Panc1 (cell line): ENCODE measurements around the gene C1QL1. TPM values are rescaled to one million over a fixed set of nuclear protein-coding genes. Genes with fewer than 3 reads are reported as not detected.

Experiments used
- ATAC-seq: fragments of 200-7000 bp; cut with Tn5 transposase; 2 replicates; pipeline ENCODE4 v1.9.1; 2020; ENCODE audit warnings: mild to moderate bottlenecking, moderate library complexity
- BruUV-seq: library from RNA; stranded (reverse); fragments of 400-500 nt; replicated peaks from 2 replicates; lab custom pipeline; 2021; lab: Mats Ljungman, UMichigan
- CTCF ChIA-PET: fragments of 300-600 bp; sonication (Branson Sonifier 250); formaldehyde crosslinking; loops from one replicate; lab custom pipeline; 2022; ENCODE audit warnings: antibody characterized with exemption; lab: Charles Lee
- POLR2A ChIA-PET: fragments of 300-600 bp; sonication (Branson Sonifier 250); formaldehyde crosslinking; loops from one replicate; lab custom pipeline; 2022; ENCODE audit warnings: antibody characterized with exemption; lab: Charles Lee
- DNase-seq: peaks from one replicate; pipeline ENCODE4 v3.0.0-alpha.2; 2010; ENCODE audit warnings: low read depth, low spot score
- H3K27ac ChIP-seq: 2 replicates; pipeline ENCODE4 v1.5.1; 2011; ENCODE audit warnings: mild to moderate bottlenecking, low read length, inconsistent platforms
- H3K27me3 ChIP-seq: fragments of 200-500 bp; sonication (Bioruptor generic); 2 replicates; pipeline ENCODE4 v1.6.0; 2014; ENCODE audit warnings: low read length, inconsistent platforms; ENCODE audit not compliant: control insufficient read depth, insufficient read depth
- H3K36me3 ChIP-seq: fragments of 200-500 bp; sonication (Bioruptor generic); 2 replicates; pipeline ENCODE4 v1.5.1; 2014; ENCODE audit warnings: inconsistent platforms, mild to moderate bottlenecking, low read length, moderate library complexity; ENCODE audit not compliant: control insufficient read depth, insufficient read depth
- H3K4me1 ChIP-seq: 2 replicates; pipeline ENCODE4 v1.5.1; 2011; ENCODE audit warnings: inconsistent platforms, mild to moderate bottlenecking, low read length, moderate library complexity; ENCODE audit not compliant: control insufficient read depth, insufficient read depth
- H3K4me3 ChIP-seq, 2 experiments: 2 replicates each; pipeline ENCODE4 v1.5.1; 2011 to 2012; ENCODE audit warnings: low read depth in 2 of 2, low read length in 2 of 2, mild to moderate bottlenecking in 2 of 2, inconsistent platforms in 1 of 2, moderate library complexity in 1 of 2
- H3K9me3 ChIP-seq: fragments of 200-500 bp; sonication (Bioruptor generic); 2 replicates; pipeline ENCODE4 v1.5.1; 2014; ENCODE audit warnings: low read depth, mild to moderate bottlenecking, inconsistent platforms, low read length, moderate library complexity; ENCODE audit not compliant: control insufficient read depth, insufficient read depth
- CTCF ChIP-seq: fragments of 450-650 bp; IDR thresholded peaks from 2 replicates; pipeline ENCODE4 v1.5.1; 2017; ENCODE audit warnings: mild to moderate bottlenecking
- POLR2AphosphoS5 ChIP-seq: IDR thresholded peaks from 2 replicates; pipeline ENCODE4 v1.6.1; 2012; ENCODE audit warnings: mild to moderate bottlenecking, low read depth, low read length, moderate library complexity
- REST ChIP-seq, 2 experiments: IDR thresholded peaks; 2 replicates each; pipeline ENCODE4 v1.6.1; 2011 to 2012; ENCODE audit warnings: low read depth in 2 of 2, control low read depth in 1 of 2, low read length in 1 of 2, mild to moderate bottlenecking in 1 of 2, moderate library complexity in 1 of 2; ENCODE audit not compliant: insufficient read depth in 1 of 2
- SIN3A ChIP-seq: IDR thresholded peaks from 2 replicates; pipeline ENCODE4 v1.6.1; 2012; ENCODE audit warnings: low read depth, mild to moderate bottlenecking, low read length, moderate library complexity, borderline replicate concordance; ENCODE audit not compliant: insufficient read depth
- TCF7L2 ChIP-seq: IDR thresholded peaks from 2 replicates; pipeline ENCODE4 v1.6.1; 2011; ENCODE audit warnings: mild to moderate bottlenecking, low read depth, low read length, inconsistent platforms
- in situ Hi-C: cut with HindIII; loops from 2 replicates; pipeline ENCODE4 v1.10.0; 2016; ENCODE audit warnings: low sequenced_read_pairs, low pct_unique_long_range_greater_than_20kb
- intact Hi-C: fragments of 100-400 bp; cut with micrococcal nuclease; formaldehyde crosslinking; loops from one replicate; pipeline ENCODE4 v1.10.0; 2022; ENCODE audit not compliant: unreplicated experiment
- total RNA-seq: library from RNA; stranded (reverse); gene quantifications from one replicate; pipeline ENCODE4 v1.2.1, GENCODE V29; 2021; ENCODE audit not compliant: unreplicated experiment

The C1QL1 gene
- total RNA-seq, 1 experiment from 2014 or later = 9.5 TPM

- Histone ChIP-seq H3K36me3 (no peaks in the 10 kb centered on the region), H3K9me3 (no peaks in the 10 kb centered on the region), H3K27me3 (no peaks in the 10 kb centered on the region), H3K4me3 (no peak overlapping the region), H3K4me1 (no peaks in the 10 kb centered on the region), H3K27ac (no peak overlapping the region)
- ATAC-seq (no peak), DNase-seq (no peak)
- TF ChIP-seq REST (IDR thresholded peaks at IDR 0.05; ENCODE audit: insufficient read depth in 1 of 2, low read depth in 2 of 2, low read length in 1 of 2) = no peak
- TF ChIP-seq CTCF = no peak
- no peak for TF ChIP-seq POLR2AphosphoS5
- TF ChIP-seq SIN3A = no peak
- no peak for TF ChIP-seq TCF7L2
- POLR2A ChIA-PET = no interaction called here
- BruUV-seq = no TSS peak
- CTCF ChIA-PET = no interaction called here
- in situ Hi-C loops = no loop called here
- intact Hi-C loops = no loop called here
These were observed 54.0 kb downstream of the C1QL1 start for GRCh38 chr17:44914148-44914547.

GRCh38 chr17:44913676-44914075, 54.4 kb downstream of the C1QL1 start:
- TF ChIP-seq TCF7L2 (no peak), CTCF (no peak), POLR2AphosphoS5 (no peak), SIN3A (no peak), REST (IDR thresholded peaks at IDR 0.05; ENCODE audit: insufficient read depth in 1 of 2, low read depth in 2 of 2, low read length in 1 of 2) (no peak)
- no TSS peak for BruUV-seq
- Histone ChIP-seq H3K9me3 (no peaks in the 10 kb centered on the region), H3K27me3 (no peaks in the 10 kb centered on the region), H3K4me3 (no peak overlapping the region), H3K36me3 (no peaks in the 10 kb centered on the region), H3K27ac (no peak overlapping the region), H3K4me1 (no peaks in the 10 kb centered on the region)
- POLR2A ChIA-PET = no interaction called here
- ATAC-seq (no peak), DNase-seq (no peak)
- intact Hi-C loops (no loop called here), in situ Hi-C loops (no loop called here)
- CTCF ChIA-PET = no interaction called here
